K562 (cell line): ENCODE results near the gene BOLA3. TPM values are rescaled to one million over a fixed set of nuclear protein-coding genes. Genes with fewer than 3 reads are reported as not detected.

Experiments
- CCAR2 ChIP-seq: fragments of 200-400 bp; formaldehyde crosslinking; IDR thresholded peaks from 2 replicates; pipeline ENCODE4 v1.6.1; 2017; ENCODE audit warnings: mild to moderate bottlenecking, low read depth, low read length
- ILF3 ChIP-seq: fragments of 450-650 bp; IDR thresholded peaks from 2 replicates; pipeline ENCODE4 v1.6.1; 2018; ENCODE audit warnings: antibody characterized with exemption, mild to moderate bottlenecking, moderate library complexity, borderline replicate concordance
- MBD2 ChIP-seq: sonication (generic); IDR thresholded peaks from 2 replicates; pipeline ENCODE4 v1.6.1; 2016; ENCODE audit warnings: low read depth, borderline replicate concordance
- MXI1 ChIP-seq: IDR thresholded peaks from 2 replicates; pipeline ENCODE4 v1.6.1; 2011; ENCODE audit warnings: low read depth, mild to moderate bottlenecking, improper control_type of control experiment, low read length
- NR2C2 ChIP-seq, 2 experiments: fragments of 200-800 bp in 1 of 2; sonication (Bioruptor generic) in 1 of 2; sonication (generic) in 1 of 2; formaldehyde crosslinking in 1 of 2; IDR thresholded peaks; 2 replicates each; pipeline versions ENCODE4 v1.6.1 to v1.8.0; 2016 to 2022; ENCODE audit warnings: mild to moderate bottlenecking in 1 of 2, missing compliant biosample characterization in 1 of 2, missing genetic modification characterization in 1 of 2, missing genetic modification reagents in 1 of 2
- RFX7 ChIP-seq: fragments of 250-450 bp; sonication (Bioruptor Pico); IDR thresholded peaks from 2 replicates; pipeline ENCODE4 v1.5.1; 2021; ENCODE audit warnings: mild to moderate bottlenecking
- SMARCA5 ChIP-seq: fragments of 450-650 bp; IDR thresholded peaks from 2 replicates; pipeline ENCODE4 v1.6.1; 2016
- TAF1 ChIP-seq: IDR thresholded peaks from 2 replicates; pipeline ENCODE4 v1.6.1; 2011; ENCODE audit warnings: mild to moderate bottlenecking, low read length, moderate library complexity; ENCODE audit not compliant: insufficient read depth, control insufficient read depth, severe bottlenecking; ENCODE audit errors: extremely low read depth
- TCF3 ChIP-seq: sonication (generic); formaldehyde crosslinking; IDR thresholded peaks from 2 replicates; pipeline ENCODE4 v1.4.0; 2020; ENCODE audit warnings: mild to moderate bottlenecking, missing genetic modification reagents
- ZBTB7A ChIP-seq: IDR thresholded peaks from 2 replicates; pipeline ENCODE4 v1.6.1; 2011; ENCODE audit warnings: low read depth, mild to moderate bottlenecking, low read length, moderate library complexity, borderline replicate concordance; ENCODE audit not compliant: control insufficient read depth
- ZNF41 ChIP-seq: fragments of 250-450 bp; sonication (Bioruptor Pico); conservative IDR thresholded peaks from 2 replicates; pipeline ENCODE4 v1.4.0; 2020; ENCODE audit warnings: mild to moderate bottlenecking
- ZNF507 ChIP-seq: conservative IDR thresholded peaks from 2 replicates; pipeline ENCODE4 v1.6.1; 2017; ENCODE audit warnings: missing genetic modification characterization, missing compliant biosample characterization
- ZNF668 ChIP-seq: fragments of 250-450 bp; sonication (Bioruptor Pico); IDR thresholded peaks from 2 replicates; pipeline ENCODE4 v1.8.0; 2022; ENCODE audit warnings: mild to moderate bottlenecking, inconsistent platforms
- ZNF764 ChIP-seq: fragments of 250-450 bp; sonication (Bioruptor Pico); IDR thresholded peaks from 2 replicates; pipeline ENCODE4 v1.4.0; 2020; ENCODE audit warnings: low read depth, mild to moderate bottlenecking, moderate library complexity
- ZNF785 ChIP-seq: fragments of 250-450 bp; sonication (Bioruptor Pico); IDR thresholded peaks from 2 replicates; pipeline ENCODE4 v1.4.0; 2020; ENCODE audit warnings: mild to moderate bottlenecking
- polyA plus RNA-seq, 8 experiments: library from polyadenylated mRNA; depleted of rRNA in 4 of 8; stranded (reverse) in 5 of 8; unstranded in 3 of 8; fragments of >200 nt; fragmentation: Nextera tagmentation in 2 of 8; fragmentation: Illumina TruSeq in 1 of 8; extraction: Ambion mirVana in 2 of 8; extraction: Trizol in 1 of 8; gene quantifications; 2 replicates each; pipeline versions ENCODE4 v1.2.1 to v1.2.3, GENCODE V29; 2011 to 2014; ENCODE audit warnings: inconsistent platforms in 1 of 8, missing spikeins in 1 of 8
- total RNA-seq, 7 experiments: library from RNA; depleted of rRNA in 6 of 7; stranded (reverse); fragments of >200 nt in 6 of 7; fragmentation: Illumina TruSeq in 2 of 7; extraction: Trizol in 2 of 7; gene quantifications; 2 replicates each; pipeline versions ENCODE4 v1.2.1 to v1.2.3, GENCODE V29; 2011 to 2021; ENCODE audit warnings: low replicate concordance in 1 of 7
- TF ChIP-seq, protein P1 (sequence below): sonication (generic); formaldehyde crosslinking; IDR thresholded peaks from 2 replicates; pipeline ENCODE4 v1.8.0; 2022; ENCODE audit warnings: missing genetic modification reagents, mild to moderate bottlenecking, moderate library complexity, borderline replicate concordance
- TF ChIP-seq, protein P2 (sequence below): sonication (generic); formaldehyde crosslinking; IDR thresholded peaks from 2 replicates; pipeline ENCODE4 v1.8.0; 2022; ENCODE audit warnings: missing genetic modification reagents, mild to moderate bottlenecking, borderline replicate concordance
- TF ChIP-seq, protein P3 (sequence below), 2 experiments: fragments of 450-650 bp in 1 of 2; sonication (generic) in 1 of 2; formaldehyde crosslinking in 1 of 2; IDR thresholded peaks in 1 of 2; conservative IDR thresholded peaks in 1 of 2; 2 replicates each; pipeline versions ENCODE4 v1.6.1 to v1.8.1; 2016 to 2023; ENCODE audit warnings: mild to moderate bottlenecking in 2 of 2, moderate library complexity in 2 of 2, inconsistent platforms in 1 of 2, missing genetic modification reagents in 1 of 2

The BOLA3 gene
- total and polyA plus RNA-seq, 9 of the 15 experiments (the other 6 are each of a cell fraction or from before 2014, with no cell fraction given): 149 to 619 (median 255) TPM

DNA sequence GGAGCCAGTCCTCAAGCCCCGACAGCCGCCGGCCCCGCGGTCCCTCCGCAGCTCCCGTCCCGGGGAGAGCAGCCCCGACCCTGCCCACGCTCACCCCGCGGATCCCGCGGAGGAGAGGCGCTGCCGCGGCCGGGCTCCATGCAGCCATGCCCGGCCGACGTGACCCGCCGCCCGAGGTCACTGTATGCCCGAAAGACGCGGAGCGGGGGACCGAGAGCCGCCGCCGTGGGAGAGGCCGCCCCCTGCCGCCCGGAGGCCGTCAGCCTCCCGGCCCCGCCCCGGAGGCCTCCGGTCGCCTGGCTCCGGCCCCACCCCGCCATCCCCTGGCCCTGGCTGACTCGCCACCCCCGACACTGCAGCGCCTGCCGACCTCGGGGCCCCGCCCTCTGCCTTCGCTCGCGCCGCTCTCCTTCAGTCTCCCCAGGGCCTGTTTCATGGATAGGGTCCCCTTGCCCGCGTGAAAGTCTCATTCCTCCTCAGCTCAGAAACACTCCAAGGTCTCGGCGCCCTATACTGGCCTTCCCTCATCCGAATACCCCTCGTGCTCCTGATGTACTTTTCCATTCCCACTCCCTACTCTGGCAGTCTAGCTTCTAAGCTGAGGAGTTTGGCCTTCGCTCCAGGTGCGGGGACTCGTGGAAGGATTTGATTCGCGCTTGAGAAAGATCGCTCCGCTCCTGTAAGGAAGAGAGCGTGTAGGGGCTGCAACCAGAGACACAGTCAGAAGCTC lies at the start of gene BOLA3 (continued):
- peak; percentile 65; the same call in 1 of the 2 replicates for TF ChIP-seq ZBTB7A
- TF ChIP-seq TCF3 (CRISPR knock-in tag): peak; percentile 5; the same call in 1 of the 2 replicates
- TF ChIP-seq ILF3: peak; percentile 67; the same call in 1 of the 2 replicates
- TF ChIP-seq, protein P1, sequence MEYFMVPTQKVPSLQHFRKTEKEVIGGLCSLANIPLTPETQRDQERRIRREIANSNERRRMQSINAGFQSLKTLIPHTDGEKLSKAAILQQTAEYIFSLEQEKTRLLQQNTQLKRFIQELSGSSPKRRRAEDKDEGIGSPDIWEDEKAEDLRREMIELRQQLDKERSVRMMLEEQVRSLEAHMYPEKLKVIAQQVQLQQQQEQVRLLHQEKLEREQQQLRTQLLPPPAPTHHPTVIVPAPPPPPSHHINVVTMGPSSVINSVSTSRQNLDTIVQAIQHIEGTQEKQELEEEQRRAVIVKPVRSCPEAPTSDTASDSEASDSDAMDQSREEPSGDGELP (CRISPR knock-in tag): peak; percentile 48
- TF ChIP-seq CCAR2: no peak
- TF ChIP-seq, protein P2, sequence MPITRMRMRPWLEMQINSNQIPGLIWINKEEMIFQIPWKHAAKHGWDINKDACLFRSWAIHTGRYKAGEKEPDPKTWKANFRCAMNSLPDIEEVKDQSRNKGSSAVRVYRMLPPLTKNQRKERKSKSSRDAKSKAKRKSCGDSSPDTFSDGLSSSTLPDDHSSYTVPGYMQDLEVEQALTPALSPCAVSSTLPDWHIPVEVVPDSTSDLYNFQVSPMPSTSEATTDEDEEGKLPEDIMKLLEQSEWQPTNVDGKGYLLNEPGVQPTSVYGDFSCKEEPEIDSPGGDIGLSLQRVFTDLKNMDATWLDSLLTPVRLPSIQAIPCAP: no peak
- no peak for TF ChIP-seq ZNF764 (CRISPR knock-in tag)
- TF ChIP-seq ZNF668 (CRISPR knock-in tag): no peak
- TF ChIP-seq ZNF41 (CRISPR knock-in tag): no peak
- TF ChIP-seq TAF1: peak; percentile 89
- TF ChIP-seq NR2C2 (CRISPR knock-in tag; IDR thresholded peaks at IDR 0.05): peak; percentile 85
- peak; percentile 99 for TF ChIP-seq NR2C2 (tag; IDR thresholded peaks at IDR 0.05)
- TF ChIP-seq ZNF507 (tag): no peak
- TF ChIP-seq MXI1: peak; percentile 15; the same call in 1 of the 2 replicates
- TF ChIP-seq RFX7: no peak
- TF ChIP-seq, protein P3, sequence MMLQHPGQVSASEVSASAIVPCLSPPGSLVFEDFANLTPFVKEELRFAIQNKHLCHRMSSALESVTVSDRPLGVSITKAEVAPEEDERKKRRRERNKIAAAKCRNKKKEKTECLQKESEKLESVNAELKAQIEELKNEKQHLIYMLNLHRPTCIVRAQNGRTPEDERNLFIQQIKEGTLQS (IDR thresholded peaks at IDR 0.05): no peak
- TF ChIP-seq, protein P3 (CRISPR knock-in tag; conservative IDR thresholded peaks at IDR 0.05): 0 out of 2 replicates have a peak, but pooled peaks have one; percentile 11
- TF ChIP-seq SMARCA5: no peak
- TF ChIP-seq ZNF785: no peak
- TF ChIP-seq MBD2: peak; percentile 52; the same call in 1 of the 2 replicates
